ENCODE results near the gene SETD2. TPM values are rescaled to one million over a fixed set of nuclear protein-coding genes. Genes with fewer than 3 reads are reported as not detected.

Gene SETD2
- total RNA-seq, 1 experiment from 2014 or later, result 24.1 TPM

GRCh38 chr3:46993986-46994385 lies 169.9 kb downstream of the SETD2 start:
- ATAC-seq (no peak), DNase-seq (no peak)
- ChIA-PET CTCF (no interaction called here), POLR2A (ENCODE audit: unreplicated experiment) (no interaction called here)
- H2AFZ ChIP-seq (ENCODE audit: low read length), result no peak overlapping the region
- TF ChIP-seq EZH2phosphoT487 (IDR thresholded peaks at IDR 0.05; ENCODE audit: borderline replicate concordance, low read length) (no peak), CTCF (conservative IDR thresholded peaks at IDR 0.05; ENCODE audit: low read depth, low read length) (no peak), EZH2 (IDR thresholded peaks at IDR 0.05; ENCODE audit: low read length, unreplicated experiment) (no peak)
- H3K4me3 ChIP-seq (ENCODE audit: low read length), result no peak overlapping the region
- no peaks in the 10 kb centered on the region for H3K9me3 ChIP-seq (ENCODE audit: low read length)
- no peaks in the 10 kb centered on the region for H3K79me2 ChIP-seq (ENCODE audit: low read length)
- no peaks in the 10 kb centered on the region; the same call in 1 of the 2 replicates for H3K36me3 ChIP-seq (ENCODE audit: low read depth, low read length)
- no TSS peak for BruUV-seq (replicated peaks)
- H3K27me3 ChIP-seq (ENCODE audit: low read length), result no peaks in the 10 kb centered on the region
- H3K4me1 ChIP-seq (ENCODE audit: insufficient read depth, low read length), result no peaks in the 10 kb centered on the region
- H3K9me2 ChIP-seq (replicated peaks; ENCODE audit: low read length), result no peaks in the 10 kb centered on the region
- no peaks in the 10 kb centered on the region for H4K20me1 ChIP-seq (ENCODE audit: low read length)
- H3K4me2 ChIP-seq (ENCODE audit: low read length), result no peak overlapping the region
- no peaks in the 10 kb centered on the region for H3F3A ChIP-seq (ENCODE audit: low read length, unreplicated experiment)
- H3K9ac ChIP-seq (ENCODE audit: low read length), result no peak overlapping the region
- intact Hi-C loops (cut with micrococcal nuclease), result no loop called here
- H3K27ac ChIP-seq (ENCODE audit: low read length), result no peak overlapping the region

- Histone ChIP-seq H3K9ac (ENCODE audit: low read length) (no peak overlapping the region), H4K20me1 (ENCODE audit: low read length) (no peaks in the 10 kb centered on the region), H3K79me2 (ENCODE audit: low read length) (no peaks in the 10 kb centered on the region), H3K27me3 (ENCODE audit: low read length) (no peaks in the 10 kb centered on the region), H2AFZ (ENCODE audit: low read length) (no peak overlapping the region), H3K27ac (ENCODE audit: low read length) (no peak overlapping the region), H3K9me3 (ENCODE audit: low read length) (no peaks in the 10 kb centered on the region), H3K4me1 (ENCODE audit: insufficient read depth, low read length) (no peaks in the 10 kb centered on the region), H3K36me3 (ENCODE audit: low read depth, low read length) (no peaks in the 10 kb centered on the region), H3K4me3 (ENCODE audit: low read length) (no peak overlapping the region), H3F3A (ENCODE audit: low read length, unreplicated experiment) (no peaks in the 10 kb centered on the region), H3K9me2 (replicated peaks; ENCODE audit: low read length) (no peaks in the 10 kb centered on the region), H3K4me2 (ENCODE audit: low read length) (no peak overlapping the region)
- no TSS peak for BruUV-seq (replicated peaks)
- ChIA-PET POLR2A (ENCODE audit: unreplicated experiment) (no interaction called here), CTCF (no interaction called here)
- no peak for DNase-seq
- intact Hi-C loops (cut with micrococcal nuclease), result no loop called here
- no peak for TF ChIP-seq EZH2phosphoT487 (IDR thresholded peaks at IDR 0.05; ENCODE audit: borderline replicate concordance, low read length)
- TF ChIP-seq CTCF (conservative IDR thresholded peaks at IDR 0.05; ENCODE audit: low read depth, low read length), result no peak
- TF ChIP-seq EZH2 (IDR thresholded peaks at IDR 0.05; ENCODE audit: low read length, unreplicated experiment), result no peak
- ATAC-seq, result no peak
Measured at GRCh38 chr3:46993292-46993691, 170.6 kb downstream of the SETD2 start.

GRCh38 chr3:46992231-46992630 lies 171.7 kb downstream of the SETD2 start:
- no TSS peak for BruUV-seq (replicated peaks)
- POLR2A ChIA-PET (ENCODE audit: unreplicated experiment), result no interaction called here

More at GRCh38 chr3:46992231-46992630, 171.7 kb downstream of the SETD2 start:
- Histone ChIP-seq H3K9me3 (ENCODE audit: low read length) (no peaks in the 10 kb centered on the region), H3K27ac (ENCODE audit: low read length) (no peak overlapping the region), H3K36me3 (ENCODE audit: low read depth, low read length) (no peaks in the 10 kb centered on the region), H3K4me2 (ENCODE audit: low read length) (no peak overlapping the region), H3K9me2 (replicated peaks; ENCODE audit: low read length) (no peaks in the 10 kb centered on the region), H3K9ac (ENCODE audit: low read length) (no peak overlapping the region), H3F3A (ENCODE audit: low read length, unreplicated experiment) (no peaks in the 10 kb centered on the region), H3K4me3 (ENCODE audit: low read length) (no peak overlapping the region), H3K27me3 (ENCODE audit: low read length) (no peaks in the 10 kb centered on the region), H3K4me1 (ENCODE audit: insufficient read depth, low read length) (no peaks in the 10 kb centered on the region), H2AFZ (ENCODE audit: low read length) (no peak overlapping the region), H3K79me2 (ENCODE audit: low read length) (no peaks in the 10 kb centered on the region), H4K20me1 (ENCODE audit: low read length) (no peaks in the 10 kb centered on the region)
- intact Hi-C loops (cut with micrococcal nuclease), result no loop called here
- ATAC-seq, result no peak
- no peak for DNase-seq
- TF ChIP-seq EZH2 (IDR thresholded peaks at IDR 0.05; ENCODE audit: low read length, unreplicated experiment), result no peak
- no peak for TF ChIP-seq EZH2phosphoT487 (IDR thresholded peaks at IDR 0.05; ENCODE audit: borderline replicate concordance, low read length)
- CTCF ChIA-PET, result no interaction called here
